Measurements from ENCODE around the gene CFAP61.

GRCh38 chr20:20184149-20184548, 131.8 kb downstream of the CFAP61 start:
- no peak for TF ChIP-seq GATA2 (IDR thresholded peaks at IDR 0.05; ENCODE audit: low read depth, low read length)
- no peak for TF ChIP-seq GATA3 (IDR thresholded peaks at IDR 0.05; ENCODE audit: low read depth, low read length)

Data from SH-SY5Y (cell line).